HG03135 (cell line): ENCODE results near the gene GOLGA1.
"Not testable (repeated sequence)": the region's sequence is repeated elsewhere in the genome, so short reads cannot be mapped to it uniquely, and the experiment has no call there.

Experiments used
- ATAC-seq: cut with Tn5 transposase; IDR thresholded peaks from one replicate; pipeline ENCODE4 v1.9.1; 2021; ENCODE audit warnings: mild to moderate bottlenecking, moderate library complexity; ENCODE audit not compliant: unreplicated experiment

The GOLGA1 gene

GRCh38 chr9:124859803-124860581, 80.9 kb downstream of the GOLGA1 start:
- no peak for ATAC-seq

GRCh38 chr9:124858330-124859046, 82.4 kb downstream of the GOLGA1 start:
- ATAC-seq = no peak

GRCh38 chr9:124857533-124858162, 83.2 kb downstream of the GOLGA1 start:
- ATAC-seq = no peak

DNA sequence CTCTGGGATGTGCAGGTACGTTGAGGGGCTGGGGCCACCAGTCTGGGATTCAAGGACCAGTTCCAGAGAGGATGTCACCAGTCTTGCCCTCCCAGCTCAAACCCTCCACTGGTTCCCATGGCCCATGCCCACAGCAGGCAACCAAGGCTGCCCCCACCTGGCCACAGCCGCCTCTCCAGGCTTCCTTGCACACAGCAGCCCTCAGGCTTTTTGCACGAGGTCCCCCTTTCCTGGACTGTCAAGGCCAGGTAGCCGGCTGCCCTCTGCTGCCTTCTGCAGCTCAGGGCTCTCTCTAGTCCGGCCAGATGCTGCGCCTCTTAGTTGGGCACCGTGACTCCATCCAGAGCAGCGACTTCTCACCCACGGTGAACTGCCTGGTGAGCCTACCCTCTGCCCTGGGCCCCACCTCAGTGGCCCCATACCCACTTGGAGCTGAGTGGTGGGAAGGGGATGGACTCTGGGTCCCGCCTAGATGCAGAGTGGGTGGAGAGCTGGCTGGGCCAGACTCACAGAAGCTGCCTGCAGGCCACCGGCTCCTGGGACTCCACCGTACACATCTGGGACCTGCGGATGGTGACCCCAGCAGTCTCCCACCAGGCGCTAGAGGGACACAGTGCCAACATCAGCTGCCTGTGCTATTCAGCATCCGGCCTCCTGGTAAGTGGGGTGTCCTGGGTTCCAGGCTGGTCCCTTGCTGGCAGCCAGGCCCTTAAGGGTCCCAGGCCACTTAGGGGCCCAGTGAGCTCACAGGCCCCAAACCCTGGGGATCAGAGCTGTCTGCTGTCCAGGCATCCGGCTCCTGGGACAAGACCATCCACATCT, 84.7 kb downstream of the GOLGA1 start:
- ATAC-seq = no peak

GRCh38 chr9:124855566-124855943, 85.3 kb downstream of the GOLGA1 start:
- no peak for ATAC-seq

- no peak for ATAC-seq
Measured at GRCh38 chr9:124854822-124855221, 86.1 kb downstream of the GOLGA1 start.

DNA sequence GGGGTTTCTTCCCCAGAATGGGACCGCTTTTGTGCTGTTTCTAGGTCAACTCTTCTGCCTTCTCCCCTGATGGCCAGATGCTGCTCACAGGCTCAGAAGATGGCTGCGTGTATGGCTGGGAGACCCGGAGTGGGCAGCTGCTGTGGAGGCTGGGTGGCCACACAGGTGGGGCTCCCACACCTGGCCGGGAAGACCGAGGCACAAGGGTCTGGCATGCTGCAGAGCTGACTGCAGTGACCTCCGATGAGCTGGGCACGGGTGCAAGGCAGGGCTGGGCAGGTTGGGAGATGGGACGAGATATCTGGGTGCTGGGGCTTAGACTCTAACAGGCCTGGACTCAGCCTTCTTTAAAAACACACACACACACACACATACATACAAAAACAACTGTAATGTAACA, 86.7 kb downstream of the GOLGA1 start:
- ATAC-seq = no peak

DNA sequence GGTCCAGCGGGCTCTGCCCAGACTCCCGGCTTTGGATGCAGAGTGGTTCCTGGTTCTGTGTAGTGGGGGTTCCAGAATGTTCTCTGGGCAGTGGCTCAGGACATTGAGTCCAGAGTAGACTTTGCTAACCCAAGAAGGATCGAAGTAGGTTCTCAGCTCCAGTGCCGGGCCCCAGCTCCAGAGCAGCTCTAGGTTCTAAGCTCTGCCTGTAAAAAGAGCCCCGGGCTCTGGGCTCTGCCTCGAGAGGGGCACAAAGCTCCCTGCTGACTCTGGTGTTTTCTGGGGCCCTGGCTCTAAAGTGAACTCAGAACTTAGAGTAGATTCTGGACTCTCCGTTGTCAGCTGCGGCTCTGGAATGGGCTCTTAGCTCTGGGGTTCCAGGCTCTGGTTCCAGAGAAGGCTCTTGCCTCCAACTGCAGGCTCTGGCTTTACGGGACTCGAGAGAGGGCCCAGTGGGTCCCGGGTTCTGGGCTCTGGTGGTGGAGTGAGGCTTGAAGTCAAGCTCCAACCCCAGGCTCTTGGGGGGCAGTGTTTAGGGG, 87.2 kb downstream of the GOLGA1 start:
- no peak for ATAC-seq

DNA sequence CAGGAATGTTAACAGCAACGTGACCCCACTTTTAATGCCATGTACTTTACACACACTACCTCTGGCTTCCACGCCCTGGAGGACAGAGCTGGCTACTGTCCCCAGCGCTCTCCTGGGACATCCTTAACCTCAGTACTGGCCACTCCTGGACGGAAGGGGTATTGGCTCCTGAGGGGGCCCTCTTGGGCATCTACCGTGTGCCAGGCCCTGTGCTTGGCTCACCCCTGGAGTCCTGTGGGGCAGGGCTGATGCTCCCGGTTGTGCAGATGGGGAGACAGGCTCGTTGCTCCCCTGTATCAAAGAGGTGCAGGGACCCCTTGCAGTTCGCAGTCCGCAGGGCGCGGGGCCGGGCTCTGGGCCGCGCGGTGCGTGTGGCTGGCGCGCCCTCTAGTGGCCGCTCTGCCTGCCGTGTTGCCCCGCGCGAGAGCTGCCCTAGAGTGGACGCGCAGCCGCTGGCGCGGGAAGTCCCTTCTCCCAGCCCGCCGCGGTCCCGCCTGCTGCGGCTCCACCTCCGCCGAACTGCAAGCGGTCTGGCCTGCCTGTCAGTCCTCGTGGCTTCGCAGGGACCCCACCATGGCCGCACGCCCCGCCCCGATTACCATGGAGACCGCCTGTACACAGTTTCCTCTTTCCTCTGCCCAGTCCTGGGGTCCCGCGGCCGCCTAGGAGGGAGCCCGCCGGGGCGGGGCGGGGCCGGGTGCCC, 87.9 kb downstream of the GOLGA1 start, which contains the start of gene WDR38:
TSS of gene WDR38 (plus strand) at position 632 of the 703 bp plus-strand sequence. CDS start 72 bp downstream, outside the sequence.
- ATAC-seq = peak; percentile 53

GRCh38 chr9:124852121-124852828, 88.6 kb downstream of the GOLGA1 start:
- ATAC-seq = no peak

GRCh38 chr9:124849801-124850200, 91.1 kb downstream of the GOLGA1 start:
- no peak for ATAC-seq

DNA sequence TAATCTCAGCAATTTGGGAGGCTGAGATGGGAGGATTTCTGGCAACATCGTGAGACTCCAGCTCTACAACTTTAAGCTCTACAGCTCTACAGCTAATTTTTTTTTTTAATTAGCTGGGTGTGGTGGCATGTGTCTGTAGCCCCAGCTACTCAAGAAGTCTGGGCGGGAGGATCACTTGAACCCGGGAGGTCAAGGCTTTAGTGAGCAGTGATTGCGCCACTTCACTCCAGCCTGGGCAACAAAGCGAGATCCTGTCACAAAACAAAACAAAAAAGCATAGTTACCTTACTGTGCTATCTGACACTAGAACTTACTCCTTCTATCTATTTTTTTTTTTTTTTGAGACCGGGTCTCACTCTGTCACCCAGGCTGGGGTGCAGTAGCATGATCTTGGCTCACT, 93.9 kb downstream of the GOLGA1 start:
- no peak for ATAC-seq

DNA sequence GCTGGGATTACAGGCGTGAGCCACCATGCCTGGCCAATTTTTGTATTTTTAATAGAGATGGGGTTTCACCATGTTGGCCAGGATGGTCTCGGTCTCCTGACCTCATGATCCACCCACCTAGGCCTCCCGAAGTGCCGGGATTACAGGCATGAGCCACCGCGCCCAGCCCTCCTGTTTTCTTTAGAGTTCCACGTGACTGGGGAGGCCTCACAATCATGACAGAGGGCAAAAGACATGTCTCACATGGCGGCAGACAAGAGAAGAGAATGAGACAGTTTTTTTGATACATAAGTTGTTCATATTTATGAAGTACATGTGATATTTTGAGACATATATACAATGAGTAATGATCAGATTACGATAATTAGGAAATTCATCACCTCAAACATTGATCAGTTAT, 94.4 kb downstream of the GOLGA1 start:
- ATAC-seq = not testable (repeated sequence)

GRCh38 chr9:124844291-124844690, 96.6 kb downstream of the GOLGA1 start:
- no peak for ATAC-seq

DNA sequence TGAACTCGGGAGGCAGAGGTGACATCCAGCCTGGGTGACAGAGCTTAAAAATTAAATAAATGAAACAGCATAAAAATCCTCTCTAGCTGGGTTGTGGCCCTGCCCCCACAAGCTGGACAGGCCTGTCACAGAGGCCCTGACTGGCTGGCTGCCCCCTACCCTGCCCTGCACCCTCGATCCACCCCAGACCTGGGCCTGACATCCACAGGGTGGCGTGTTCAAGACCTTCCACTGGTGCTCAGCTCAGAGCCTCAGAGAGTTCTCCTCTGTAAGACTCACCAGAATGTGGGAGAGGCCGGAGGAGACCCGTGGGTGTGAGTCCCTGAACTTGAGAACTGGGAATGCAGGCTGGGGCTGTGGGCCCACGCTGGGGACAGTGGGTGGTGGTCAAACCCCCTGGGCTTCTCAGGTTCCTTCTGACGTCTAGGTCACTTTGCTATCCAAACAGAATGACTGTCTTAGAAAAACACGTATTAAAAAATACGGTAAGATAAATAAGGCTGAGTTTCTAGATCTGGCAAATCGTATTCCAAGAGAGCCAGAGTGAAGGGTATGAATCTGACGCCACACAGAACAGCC, 97.3 kb downstream of the GOLGA1 start:
- no peak for ATAC-seq

DNA sequence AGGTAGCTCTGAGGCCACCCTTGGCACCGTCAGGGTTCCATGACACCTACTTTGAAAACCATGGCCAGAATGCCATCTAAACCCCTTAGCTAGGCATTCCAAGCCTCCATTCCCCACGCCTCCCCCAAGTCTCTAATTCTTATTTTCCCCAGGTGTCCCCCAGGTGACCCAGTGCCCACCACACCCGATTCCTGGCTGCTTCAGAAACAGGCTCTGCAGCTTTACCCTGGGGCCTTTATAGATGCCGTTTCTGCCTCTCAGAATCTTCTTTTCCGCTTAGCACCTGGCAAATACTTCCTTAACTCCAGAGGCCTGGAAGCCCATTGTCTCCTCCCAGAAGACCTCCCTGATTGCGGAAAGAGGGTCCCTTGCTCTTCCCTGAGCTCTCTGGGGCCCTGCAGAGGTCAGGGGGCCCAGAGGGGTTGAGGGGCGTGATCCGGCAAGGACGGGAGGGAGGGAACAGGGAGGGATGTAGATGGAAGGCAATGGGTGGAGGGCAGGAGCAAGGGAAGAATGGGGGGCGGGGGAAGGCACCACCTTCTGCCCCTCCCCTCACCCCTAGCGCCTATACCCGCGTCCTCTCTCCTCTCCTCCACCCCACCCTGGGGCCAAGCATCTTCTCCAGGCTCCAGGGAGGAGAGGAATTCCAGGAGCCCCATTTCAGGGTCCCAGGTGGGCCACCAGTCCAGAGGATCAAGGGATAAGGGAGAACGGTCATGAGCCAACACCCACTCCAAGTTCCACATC, 99.6 kb downstream of the GOLGA1 start:
- no peak for ATAC-seq

- no peak for ATAC-seq
Measured at GRCh38 chr9:124840300-124840833, 100.5 kb downstream of the GOLGA1 start.
